DND-41 (cell line): ENCODE data around the gene PRICKLE2.

Experiments
- ATAC-seq: fragments of 200-7000 bp; cut with Tn5 transposase; 3 replicates; pipeline ENCODE4 v1.9.1; 2021; ENCODE audit warnings: low read depth; ENCODE audit not compliant: insufficient read depth
- DNase-seq: peaks from one replicate; pipeline ENCODE4 v3.0.0-alpha.2; 2020
- H2AFZ ChIP-seq: 2 replicates; pipeline ENCODE4 v1.6.0; 2012; ENCODE audit warnings: low read depth, low read length
- H3K27ac ChIP-seq: 2 replicates; pipeline ENCODE4 v1.5.1; 2012; ENCODE audit warnings: low read length, inconsistent platforms
- H3K27me3 ChIP-seq: fragments of 200-600 bp; sonication (generic); 2 replicates; pipeline ENCODE4 v1.6.0; 2012; ENCODE audit warnings: low read length, mild to moderate bottlenecking, inconsistent platforms; ENCODE audit not compliant: insufficient read depth, poor library complexity
- H3K36me3 ChIP-seq: 2 replicates; pipeline ENCODE4 v1.5.1; 2012; ENCODE audit warnings: low read length, inconsistent platforms; ENCODE audit not compliant: insufficient read depth
- H3K4me1 ChIP-seq: 2 replicates; pipeline ENCODE4 v1.5.1; 2012; ENCODE audit warnings: mild to moderate bottlenecking, low read length; ENCODE audit not compliant: insufficient read depth
- H3K4me2 ChIP-seq: 2 replicates; pipeline ENCODE4 v1.6.0; 2012; ENCODE audit warnings: mild to moderate bottlenecking, moderate library complexity, low read length, inconsistent platforms; ENCODE audit not compliant: insufficient read depth
- H3K4me3 ChIP-seq, 2 experiments: fragments of 200-600 bp in 1 of 2; shearing (Covaris generic) in 1 of 2; 2 replicates each; pipeline ENCODE4 v1.5.1; 2012 to 2016; ENCODE audit warnings: inconsistent platforms in 2 of 2, low read length in 2 of 2, mild to moderate bottlenecking in 2 of 2, low read depth in 1 of 2, moderate library complexity in 1 of 2
- H3K79me2 ChIP-seq: 2 replicates; pipeline ENCODE4 v1.6.0; 2012; ENCODE audit warnings: low read length, inconsistent platforms; ENCODE audit not compliant: insufficient read depth
- H3K9ac ChIP-seq: 2 replicates; pipeline ENCODE4 v1.6.0; 2012; ENCODE audit warnings: low read depth, mild to moderate bottlenecking, inconsistent platforms, low read length, moderate library complexity
- H3K9me3 ChIP-seq: 2 replicates; pipeline ENCODE4 v1.5.1; 2012; ENCODE audit warnings: low read length, moderate library complexity, mild to moderate bottlenecking, inconsistent platforms; ENCODE audit not compliant: insufficient read depth, severe bottlenecking
- H4K20me1 ChIP-seq: 2 replicates; pipeline ENCODE4 v1.6.0; 2012; ENCODE audit warnings: low read length; ENCODE audit not compliant: insufficient read depth
- EZH2 ChIP-seq: IDR thresholded peaks from 3 replicates; pipeline ENCODE4 v1.6.1; 2012; ENCODE audit warnings: borderline replicate concordance, low read depth, mild to moderate bottlenecking, moderate library complexity, low read length, inconsistent platforms; ENCODE audit not compliant: severe bottlenecking
- TF ChIP-seq, protein P1 (sequence below): IDR thresholded peaks from 2 replicates; pipeline ENCODE4 v1.5.1; 2012; ENCODE audit warnings: borderline replicate concordance, low read length, moderate library complexity, mild to moderate bottlenecking; ENCODE audit not compliant: poor library complexity, severe bottlenecking; ENCODE audit errors: extremely low read depth

Gene PRICKLE2

GRCh38 chr3:64224826-64225610 lies at the start of gene PRICKLE2:
TSS of gene PRICKLE2 (minus strand) at chr3:64225466. CDS start at chr3:64198927, 26,539 bp downstream.
- Histone ChIP-seq H3K9ac (no peak within 1 kb of the TSS), H3K9me3 (no peaks in the 10 kb centered on the region), H3K79me2 (no peaks in the 10 kb centered on the region), H3K27ac (no peak within 1 kb of the TSS), H3K36me3 (no peaks in the 10 kb centered on the region), H4K20me1 (no peaks in the 10 kb centered on the region), H2AFZ (no peak within 1 kb of the TSS), H3K4me1 (no peaks in the 10 kb centered on the region), H3K4me3 (no peak within 1 kb of the TSS), H3K4me2 (no peak within 1 kb of the TSS), H3K27me3 (no peaks in the 10 kb centered on the region)
- DNase-seq = no peak
- ATAC-seq = no peak
- TF ChIP-seq, protein P1, sequence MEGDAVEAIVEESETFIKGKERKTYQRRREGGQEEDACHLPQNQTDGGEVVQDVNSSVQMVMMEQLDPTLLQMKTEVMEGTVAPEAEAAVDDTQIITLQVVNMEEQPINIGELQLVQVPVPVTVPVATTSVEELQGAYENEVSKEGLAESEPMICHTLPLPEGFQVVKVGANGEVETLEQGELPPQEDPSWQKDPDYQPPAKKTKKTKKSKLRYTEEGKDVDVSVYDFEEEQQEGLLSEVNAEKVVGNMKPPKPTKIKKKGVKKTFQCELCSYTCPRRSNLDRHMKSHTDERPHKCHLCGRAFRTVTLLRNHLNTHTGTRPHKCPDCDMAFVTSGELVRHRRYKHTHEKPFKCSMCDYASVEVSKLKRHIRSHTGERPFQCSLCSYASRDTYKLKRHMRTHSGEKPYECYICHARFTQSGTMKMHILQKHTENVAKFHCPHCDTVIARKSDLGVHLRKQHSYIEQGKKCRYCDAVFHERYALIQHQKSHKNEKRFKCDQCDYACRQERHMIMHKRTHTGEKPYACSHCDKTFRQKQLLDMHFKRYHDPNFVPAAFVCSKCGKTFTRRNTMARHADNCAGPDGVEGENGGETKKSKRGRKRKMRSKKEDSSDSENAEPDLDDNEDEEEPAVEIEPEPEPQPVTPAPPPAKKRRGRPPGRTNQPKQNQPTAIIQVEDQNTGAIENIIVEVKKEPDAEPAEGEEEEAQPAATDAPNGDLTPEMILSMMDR = no peak
- no peak for TF ChIP-seq EZH2

- Histone ChIP-seq H3K27ac (no peak overlapping the region), H3K4me1 (no peaks in the 10 kb centered on the region), H3K36me3 (no peaks in the 10 kb centered on the region), H2AFZ (no peak overlapping the region), H3K9me3 (no peaks in the 10 kb centered on the region), H3K79me2 (no peaks in the 10 kb centered on the region), H3K4me3 (no peak overlapping the region), H3K4me2 (no peak overlapping the region), H4K20me1 (no peaks in the 10 kb centered on the region), H3K9ac (no peak overlapping the region), H3K27me3 (no peaks in the 10 kb centered on the region)
- TF ChIP-seq EZH2 = no peak
- TF ChIP-seq, protein P1 = no peak
- ATAC-seq (no peak), DNase-seq (no peak)
Observed at GRCh38 chr3:64272842-64273241, 47.6 kb upstream of the PRICKLE2 start.

- no peak for TF ChIP-seq EZH2
- TF ChIP-seq, protein P1 = no peak
- H4K20me1 ChIP-seq = no peaks in the 10 kb centered on the region
- H3K36me3 ChIP-seq = no peaks in the 10 kb centered on the region
- H3K9ac ChIP-seq = no peak overlapping the region
- DNase-seq = no peak
- H3K9me3 ChIP-seq = no peaks in the 10 kb centered on the region
- H3K4me2 ChIP-seq = no peak overlapping the region
- no peak overlapping the region for H2AFZ ChIP-seq
- ATAC-seq = no peak
- H3K4me3 ChIP-seq = no peak overlapping the region
- H3K79me2 ChIP-seq = no peaks in the 10 kb centered on the region
- H3K27me3 ChIP-seq = no peaks in the 10 kb centered on the region
- no peaks in the 10 kb centered on the region for H3K4me1 ChIP-seq
- no peak overlapping the region for H3K27ac ChIP-seq
Observed at GRCh38 chr3:64272271-64272670, 47.0 kb upstream of the PRICKLE2 start.

DNA sequence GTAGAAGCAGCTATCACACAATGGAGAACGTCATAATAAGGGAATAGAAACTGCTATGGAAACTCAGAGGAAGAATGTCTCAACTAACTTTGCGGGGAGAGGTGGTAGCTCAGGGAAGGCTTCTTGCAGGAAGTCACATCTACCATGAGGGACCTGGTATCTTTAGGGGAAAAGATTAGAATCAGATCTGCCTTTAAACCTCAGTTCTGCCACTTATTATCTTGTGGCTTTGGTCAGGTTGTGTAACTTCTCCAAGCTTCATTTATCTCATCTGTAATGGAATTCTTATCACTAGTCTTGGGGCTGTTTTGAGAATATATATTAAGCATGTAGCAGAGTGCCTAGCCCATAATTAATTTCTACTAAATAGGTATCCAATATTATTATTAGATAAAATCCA lies 46.4 kb upstream of the PRICKLE2 start:
- H3K4me2 ChIP-seq = no peak overlapping the region
- ATAC-seq (no peak), DNase-seq (no peak)
- no peak overlapping the region for H3K27ac ChIP-seq
- no peaks in the 10 kb centered on the region for H3K79me2 ChIP-seq
- H3K4me3 ChIP-seq = no peak overlapping the region
- H3K9me3 ChIP-seq = no peaks in the 10 kb centered on the region
- H3K36me3 ChIP-seq = no peaks in the 10 kb centered on the region
- H2AFZ ChIP-seq = no peak overlapping the region
- no peaks in the 10 kb centered on the region for H3K4me1 ChIP-seq
- no peaks in the 10 kb centered on the region for H3K27me3 ChIP-seq
- no peak overlapping the region for H3K9ac ChIP-seq
- no peak for TF ChIP-seq EZH2
- H4K20me1 ChIP-seq = no peaks in the 10 kb centered on the region
